Activated effector memory CD4-positive, alpha-beta T cell treated with anti-CD3 and anti-CD28 coated beads, Interleukin-2, amount 50 U/mL, for 16 hours (primary cell): ENCODE data around the gene CEP250.
"Not testable (repeated sequence)": the region's sequence is repeated elsewhere in the genome, so short reads cannot be mapped to it uniquely, and the experiment has no call there.

ENCODE experiments used
- DNase-seq: peaks from one replicate; pipeline ENCODE4 v3.0.0-alpha.2; 2020

CEP250 gene

GRCh38 chr20:35453647-35454046, 1.8 kb upstream of the CEP250 start:
- no peak for DNase-seq

- not testable (repeated sequence) for DNase-seq
Measured at GRCh38 chr20:35456700-35457099, 1.3 kb downstream of the CEP250 start.

- not testable (repeated sequence) for DNase-seq
Measured at GRCh38 chr20:35457539-35457938, 2.1 kb downstream of the CEP250 start.

- DNase-seq: no peak
Measured at GRCh38 chr20:35458388-35458787, 3.0 kb downstream of the CEP250 start.

GRCh38 chr20:35461620-35462019, 6.2 kb downstream of the CEP250 start:
- no peak for DNase-seq

GRCh38 chr20:35462351-35462750, 7.0 kb downstream of the CEP250 start:
- DNase-seq: no peak

- DNase-seq: peak; percentile 68
Measured at GRCh38 chr20:35463455-35464300, 8.3 kb downstream of the CEP250 start.

- DNase-seq: no peak
Measured at GRCh38 chr20:35465976-35466375, 10.6 kb downstream of the CEP250 start.

GRCh38 chr20:35466856-35467255, 11.5 kb downstream of the CEP250 start:
- DNase-seq: no peak

GRCh38 chr20:35467339-35468224, 12.2 kb downstream of the CEP250 start:
- DNase-seq: no peak

- DNase-seq: no peak
Measured at GRCh38 chr20:35468671-35469334, 13.4 kb downstream of the CEP250 start.

GRCh38 chr20:35472209-35472608, 16.8 kb downstream of the CEP250 start:
- DNase-seq: no peak

GRCh38 chr20:35473684-35474083, 18.3 kb downstream of the CEP250 start:
- DNase-seq: no peak

- DNase-seq: no peak
Measured at GRCh38 chr20:35474303-35474871, 19.0 kb downstream of the CEP250 start.

GRCh38 chr20:35476288-35476687, 20.9 kb downstream of the CEP250 start:
- DNase-seq: no peak

- DNase-seq: no peak
Measured at GRCh38 chr20:35478804-35479472, 23.5 kb downstream of the CEP250 start.

- DNase-seq: no peak
Measured at GRCh38 chr20:35479798-35480197, 24.4 kb downstream of the CEP250 start.

- no peak for DNase-seq
Measured at GRCh38 chr20:35487479-35487878, 32.1 kb downstream of the CEP250 start.

- DNase-seq: no peak
Measured at GRCh38 chr20:35489717-35490116, 34.3 kb downstream of the CEP250 start.

GRCh38 chr20:35490736-35491181, 35.4 kb downstream of the CEP250 start:
- DNase-seq: peak; percentile 85

- DNase-seq: no peak
Measured at GRCh38 chr20:35491823-35492222, 36.4 kb downstream of the CEP250 start.

- no peak for DNase-seq
Measured at GRCh38 chr20:35492352-35492751, 37.0 kb downstream of the CEP250 start.
